ENCODE data around the gene MYH14. TPM values are rescaled to one million over a fixed set of nuclear protein-coding genes. Genes with fewer than 3 reads are reported as not detected.

The MYH14 gene
- total and polyA plus RNA-seq, 2 of the 13 experiments (the other 11 are each of a cell fraction or from before 2014, with no cell fraction given) = 5.5 to 5.8 TPM

GRCh38 chr19:50329146-50329925 is 125.9 kb downstream of the MYH14 start, which contains the start of gene KCNC3 (continued):
- 0 out of 2 replicates have a peak, but pooled peaks have one; percentile 26 for TF ChIP-seq GLI4 (CRISPR knock-in tag; IDR thresholded peaks at IDR 0.05; ENCODE audit: borderline replicate concordance)
- TF ChIP-seq ARNTL (CRISPR knock-in tag; IDR thresholded peaks at IDR 0.05) = no peak
- TF ChIP-seq HOXD1 (CRISPR knock-in tag; IDR thresholded peaks at IDR 0.05) = no peak
- peak; percentile 94 for TF ChIP-seq DR1 (CRISPR knock-in tag; IDR thresholded peaks at IDR 0.05)
- TF ChIP-seq ZNF232 (CRISPR knock-in tag; IDR thresholded peaks at IDR 0.05; ENCODE audit: borderline replicate concordance) = peak; percentile 43; the same call in 1 of the 2 replicates
- TF ChIP-seq ZNF614 (CRISPR knock-in tag; IDR thresholded peaks at IDR 0.05; ENCODE audit: borderline replicate concordance) = peak; percentile 45; the same call in 1 of the 2 replicates
- peak in 1 of 2 experiments; percentile 48; a peak in 2 of 4 replicates for TF ChIP-seq HMGXB4 (CRISPR knock-in tag; IDR thresholded peaks at IDR 0.05; ENCODE audit: borderline replicate concordance in 1 of 2, low read depth in 1 of 2)
- no peak for TF ChIP-seq SP1 (IDR thresholded peaks at IDR 0.05)
- TF ChIP-seq SP1 (CRISPR knock-in tag; IDR thresholded peaks at IDR 0.05) = peak; percentile 52; the same call in 1 of the 2 replicates
- TF ChIP-seq SNAPC4 (CRISPR knock-in tag; IDR thresholded peaks at IDR 0.05) = peak; percentile 59; the same call in 1 of the 2 replicates
- no peak for TF ChIP-seq ZNF878 (CRISPR knock-in tag; IDR thresholded peaks at IDR 0.05)
- 0 out of 2 replicates have a peak, but pooled peaks have one; percentile 27 for TF ChIP-seq AKAP8 (CRISPR knock-in tag; IDR thresholded peaks at IDR 0.05)
- no peak for TF ChIP-seq GPN1 (CRISPR knock-in tag; IDR thresholded peaks at IDR 0.05; ENCODE audit: borderline replicate concordance)
- TF ChIP-seq TERF1 (CRISPR knock-in tag; IDR thresholded peaks at IDR 0.05) = no peak
- peak; percentile 45 for TF ChIP-seq PATZ1 (CRISPR knock-in tag; IDR thresholded peaks at IDR 0.05)
- peak; percentile 45 to 83; a peak in 3 of 4 replicates for TF ChIP-seq POLR2A (IDR thresholded peaks at IDR 0.05; ENCODE audit: insufficient read depth in 1 of 2, low read depth in 2 of 2, low read length in 2 of 2)
- no peak; the same call in 1 of the 2 replicates for TF ChIP-seq ZNF747 (CRISPR knock-in tag; IDR thresholded peaks at IDR 0.05; ENCODE audit: borderline replicate concordance)
- peak; percentile 59 for TF ChIP-seq TAF1 (CRISPR knock-in tag; IDR thresholded peaks at IDR 0.05)
- peak; percentile 31; the same call in 1 of the 2 replicates for TF ChIP-seq ZNF331 (CRISPR knock-in tag; IDR thresholded peaks at IDR 0.05)
